Liver (tissue), 9 donors: Measurements from ENCODE around the gene WDR75. TPM values are rescaled to one million over a fixed set of nuclear protein-coding genes. Genes with fewer than 3 reads are reported as not detected.

Experiments used
- DNase-seq: peaks from one replicate; pipeline ENCODE4 v3.0.0-alpha.2; 2017; ENCODE audit warnings: low spot score
- H3K27ac ChIP-seq, 2 donors: one replicate each; pipeline ENCODE4 v1.7.0; 2013; ENCODE audit warnings: inconsistent platforms in 2 of 2, low read length in 2 of 2, control low read depth in 1 of 2, low read depth in 1 of 2, mild to moderate bottlenecking in 1 of 2
- H3K27me3 ChIP-seq, 4 donors: one replicate each; pipeline versions ENCODE4 v1.6.1 to v1.7.0; 2013; ENCODE audit warnings: low read length in 3 of 4, inconsistent platforms in 1 of 4, mild to moderate bottlenecking in 1 of 4, moderate library complexity in 1 of 4; ENCODE audit not compliant: control insufficient read depth in 4 of 4, insufficient read depth in 4 of 4
- H3K36me3 ChIP-seq, 4 donors: one replicate each; pipeline versions ENCODE4 v1.6.1 to v1.7.0; 2013; ENCODE audit warnings: low read length in 3 of 4, mild to moderate bottlenecking in 3 of 4, low read depth in 1 of 4, moderate library complexity in 1 of 4; ENCODE audit not compliant: control insufficient read depth in 4 of 4, insufficient read depth in 3 of 4
- H3K4me1 ChIP-seq, 4 donors: one replicate each; pipeline versions ENCODE4 v1.6.1 to v1.7.0; 2013; ENCODE audit warnings: low read length in 3 of 4, mild to moderate bottlenecking in 3 of 4, moderate library complexity in 1 of 4; ENCODE audit not compliant: control insufficient read depth in 4 of 4, insufficient read depth in 4 of 4
- H3K4me3 ChIP-seq, 3 donors: one replicate each; pipeline versions ENCODE4 v1.6.1 to v1.7.0; 2013; ENCODE audit warnings: low read length in 3 of 3, control low read depth in 1 of 3, low read depth in 1 of 3, mild to moderate bottlenecking in 1 of 3
- H3K9ac ChIP-seq, 2 donors: one replicate each; pipeline ENCODE4 v1.7.0; 2013; ENCODE audit warnings: low read length in 2 of 2, mild to moderate bottlenecking in 2 of 2, moderate library complexity in 2 of 2, control low read depth in 1 of 2, low read depth in 1 of 2
- H3K9me3 ChIP-seq, 4 donors: one replicate each; pipeline versions ENCODE4 v1.6.1 to v1.7.0; 2013; ENCODE audit warnings: low read length in 3 of 4; ENCODE audit not compliant: control insufficient read depth in 4 of 4
- EGR1 ChIP-seq, 2 donors: IDR thresholded peaks; 2 replicates each; pipeline ENCODE4 v1.6.1; 2016 to 2018; ENCODE audit warnings: antibody characterized with exemption in 2 of 2, low read depth in 2 of 2
- FOXA1 ChIP-seq: IDR thresholded peaks from 2 replicates; pipeline ENCODE4 v1.6.1; 2016; ENCODE audit warnings: antibody characterized with exemption
- FOXA2 ChIP-seq: IDR thresholded peaks from 2 replicates; pipeline ENCODE4 v1.6.1; 2016; ENCODE audit warnings: antibody characterized with exemption
- GABPA ChIP-seq, 2 donors: IDR thresholded peaks in 1 of 2; conservative IDR thresholded peaks in 1 of 2; 2 replicates each; pipeline ENCODE4 v1.6.1; 2016; ENCODE audit warnings: antibody characterized with exemption in 2 of 2, mild to moderate bottlenecking in 1 of 2, moderate library complexity in 1 of 2
- HNF4A ChIP-seq, 2 donors: conservative IDR thresholded peaks; 2 replicates each; pipeline ENCODE4 v1.6.1; 2016; ENCODE audit warnings: antibody characterized with exemption in 2 of 2, mild to moderate bottlenecking in 2 of 2
- HNF4G ChIP-seq: IDR thresholded peaks from 2 replicates; pipeline ENCODE4 v1.6.1; 2016; ENCODE audit warnings: antibody characterized with exemption
- JUND ChIP-seq, 2 donors: IDR thresholded peaks; 2 replicates each; pipeline ENCODE4 v1.6.1; 2016; ENCODE audit warnings: antibody characterized with exemption in 2 of 2
- NR2F2 ChIP-seq: IDR thresholded peaks from 2 replicates; pipeline ENCODE4 v1.6.1; 2016; ENCODE audit warnings: antibody characterized with exemption
- RAD21 ChIP-seq, 2 donors: IDR thresholded peaks; 2 replicates each; pipeline ENCODE4 v1.6.1; 2016; ENCODE audit warnings: antibody characterized with exemption in 2 of 2, mild to moderate bottlenecking in 2 of 2
- RXRA ChIP-seq, 2 donors: IDR thresholded peaks; 2 replicates each; pipeline ENCODE4 v1.6.1; 2017 to 2018; ENCODE audit warnings: antibody characterized with exemption in 2 of 2, mild to moderate bottlenecking in 1 of 2
- SP1 ChIP-seq: IDR thresholded peaks from 2 replicates; pipeline ENCODE4 v1.6.1; 2018; ENCODE audit warnings: antibody characterized with exemption, mild to moderate bottlenecking
- TAF1 ChIP-seq: conservative IDR thresholded peaks from 2 replicates; pipeline ENCODE4 v1.6.1; 2016; ENCODE audit warnings: antibody characterized with exemption, mild to moderate bottlenecking
- YY1 ChIP-seq: IDR thresholded peaks from 2 replicates; pipeline ENCODE4 v1.6.1; 2016; ENCODE audit warnings: antibody characterized with exemption, mild to moderate bottlenecking
- WGBS: extraction: QIAGEN DNeasy Blood & Tissue Kit; methylation state at CpG from one replicate; pipeline ENCODE4 v1.1.7; 2013; 5-methylcytosine and 5-hydroxymethylcytosine counted together
- polyA plus RNA-seq, 2 donors: library from polyadenylated mRNA; stranded (reverse) in 1 of 2; unstranded in 1 of 2; fragments of 200-250 nt in 1 of 2; fragments of >200 nt in 1 of 2; fragmentation: Nextera tagmentation in 1 of 2; extraction: Ambion mirVana in 1 of 2; gene quantifications; one replicate each; pipeline versions ENCODE4 v1.2.1 to v1.2.3, GENCODE V29; 2013 to 2015
- total RNA-seq, 2 donors: library from RNA; depleted of rRNA; stranded (reverse); fragments of >200 nt; gene quantifications; one replicate each; pipeline ENCODE4 v1.2.3, GENCODE V29; 2014
- TF ChIP-seq, protein P1 (sequence below): IDR thresholded peaks from 2 replicates; pipeline ENCODE4 v1.6.1; 2016; ENCODE audit warnings: antibody characterized with exemption
- TF ChIP-seq, protein P2 (sequence below): fragments of 150-350 bp; IDR thresholded peaks from 2 replicates; pipeline ENCODE4 v1.5.1; 2017; ENCODE audit warnings: improper control_type of control experiment, low read depth, low read length; ENCODE audit not compliant: missing input control
- TF ChIP-seq, protein P3 (sequence below): IDR thresholded peaks from 2 replicates; pipeline ENCODE4 v1.6.1; 2016; ENCODE audit warnings: antibody characterized with exemption
- TF ChIP-seq, protein P4 (sequence below): IDR thresholded peaks from 2 replicates; pipeline ENCODE4 v1.6.1; 2016; ENCODE audit warnings: antibody characterized with exemption
- TF ChIP-seq, protein P5 (sequence below): IDR thresholded peaks from 2 replicates; pipeline ENCODE4 v1.6.1; 2016; ENCODE audit warnings: antibody characterized with exemption, mild to moderate bottlenecking
- donor health status: healthy.
- donor health status: healthy.
- donor health status: healthy.
- donor health status: healthy.
- donor health status: healthy.

Gene WDR75
- total RNA-seq (10 to 100 TPM; 21.7 to 24.5 TPM), polyA plus RNA-seq (1 to 10 TPM; 7.9 to 8.5 TPM)

DNA sequence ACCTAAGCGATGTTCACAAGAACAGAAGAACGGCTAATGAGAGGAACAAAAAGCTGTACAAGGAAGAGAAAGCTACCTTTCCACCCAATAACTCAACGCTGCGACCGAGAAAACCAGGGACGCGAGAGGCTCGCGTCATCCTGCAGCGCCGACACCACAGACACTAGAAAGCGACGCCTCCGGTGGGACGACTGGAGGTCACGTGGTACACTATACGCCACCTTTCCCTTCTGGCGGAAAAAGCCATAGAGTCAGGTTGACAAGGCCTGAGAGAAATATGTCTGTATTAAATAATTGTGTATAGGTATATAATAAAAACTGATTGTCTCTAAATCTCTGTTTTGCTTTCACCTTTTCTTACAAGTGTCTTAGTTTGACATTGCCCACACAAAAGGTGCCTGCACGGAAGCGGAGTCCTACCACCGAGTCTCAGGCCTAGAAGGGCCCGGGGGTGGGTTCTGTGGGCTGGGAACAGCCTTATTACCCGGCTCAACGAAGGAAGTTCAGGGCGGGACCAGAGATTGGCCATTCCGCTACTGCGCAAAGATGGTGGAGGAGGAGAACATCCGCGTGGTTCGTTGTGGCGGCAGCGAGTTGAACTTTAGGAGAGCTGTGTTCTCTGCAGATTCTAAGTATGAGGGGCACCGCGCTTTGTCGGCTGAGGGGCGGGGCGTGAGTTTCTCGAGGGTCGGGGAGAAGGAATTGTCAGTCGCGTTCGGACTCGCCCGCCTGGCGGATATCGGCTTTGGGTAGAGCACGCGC lies at the start of gene WDR75:
WDR75 (plus strand) TSS at position 528 of the 762 bp plus-strand sequence; CDS start at position 547, 19 bp downstream.
- peak within 1 kb of the TSS; percentile 89 to 91 for H3K9ac ChIP-seq
- peak within 1 kb of the TSS; percentile 64 to 91 for H3K27ac ChIP-seq
- WGBS, result under 1% methylated on average over 48 of the region's 48 CpGs
- TF ChIP-seq GABPA (IDR thresholded peaks at IDR 0.05 in 1 of 2, conservative IDR thresholded peaks at IDR 0.05 in 1 of 2) (peak; percentile 35 to 84), NR2F2 (peak; percentile 67), RXRA (IDR thresholded peaks at IDR 0.05) (peak in 1 of 2 donors; percentile 31), FOXA1 (no peak), YY1 (peak; percentile 97), RAD21 (IDR thresholded peaks at IDR 0.05) (no peak), SP1 (peak; percentile 64), HNF4A (conservative IDR thresholded peaks at IDR 0.05) (peak in 1 of 2 donors; percentile 13), JUND (IDR thresholded peaks at IDR 0.05) (peak; percentile 16 to 44), FOXA2 (peak; percentile 10), EGR1 (IDR thresholded peaks at IDR 0.05; ENCODE audit: low read depth in 2 of 2) (peak; percentile 11 to 59), TAF1 (peak; percentile 87), HNF4G (no peak)
- TF ChIP-seq, protein P1, sequence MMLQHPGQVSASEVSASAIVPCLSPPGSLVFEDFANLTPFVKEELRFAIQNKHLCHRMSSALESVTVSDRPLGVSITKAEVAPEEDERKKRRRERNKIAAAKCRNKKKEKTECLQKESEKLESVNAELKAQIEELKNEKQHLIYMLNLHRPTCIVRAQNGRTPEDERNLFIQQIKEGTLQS, result peak; percentile 27
- TF ChIP-seq, protein P2, sequence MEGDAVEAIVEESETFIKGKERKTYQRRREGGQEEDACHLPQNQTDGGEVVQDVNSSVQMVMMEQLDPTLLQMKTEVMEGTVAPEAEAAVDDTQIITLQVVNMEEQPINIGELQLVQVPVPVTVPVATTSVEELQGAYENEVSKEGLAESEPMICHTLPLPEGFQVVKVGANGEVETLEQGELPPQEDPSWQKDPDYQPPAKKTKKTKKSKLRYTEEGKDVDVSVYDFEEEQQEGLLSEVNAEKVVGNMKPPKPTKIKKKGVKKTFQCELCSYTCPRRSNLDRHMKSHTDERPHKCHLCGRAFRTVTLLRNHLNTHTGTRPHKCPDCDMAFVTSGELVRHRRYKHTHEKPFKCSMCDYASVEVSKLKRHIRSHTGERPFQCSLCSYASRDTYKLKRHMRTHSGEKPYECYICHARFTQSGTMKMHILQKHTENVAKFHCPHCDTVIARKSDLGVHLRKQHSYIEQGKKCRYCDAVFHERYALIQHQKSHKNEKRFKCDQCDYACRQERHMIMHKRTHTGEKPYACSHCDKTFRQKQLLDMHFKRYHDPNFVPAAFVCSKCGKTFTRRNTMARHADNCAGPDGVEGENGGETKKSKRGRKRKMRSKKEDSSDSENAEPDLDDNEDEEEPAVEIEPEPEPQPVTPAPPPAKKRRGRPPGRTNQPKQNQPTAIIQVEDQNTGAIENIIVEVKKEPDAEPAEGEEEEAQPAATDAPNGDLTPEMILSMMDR, result no peak
- TF ChIP-seq, protein P3, sequence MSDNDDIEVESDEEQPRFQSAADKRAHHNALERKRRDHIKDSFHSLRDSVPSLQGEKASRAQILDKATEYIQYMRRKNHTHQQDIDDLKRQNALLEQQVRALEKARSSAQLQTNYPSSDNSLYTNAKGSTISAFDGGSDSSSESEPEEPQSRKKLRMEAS, result peak; percentile 29
- TF ChIP-seq, protein P4, sequence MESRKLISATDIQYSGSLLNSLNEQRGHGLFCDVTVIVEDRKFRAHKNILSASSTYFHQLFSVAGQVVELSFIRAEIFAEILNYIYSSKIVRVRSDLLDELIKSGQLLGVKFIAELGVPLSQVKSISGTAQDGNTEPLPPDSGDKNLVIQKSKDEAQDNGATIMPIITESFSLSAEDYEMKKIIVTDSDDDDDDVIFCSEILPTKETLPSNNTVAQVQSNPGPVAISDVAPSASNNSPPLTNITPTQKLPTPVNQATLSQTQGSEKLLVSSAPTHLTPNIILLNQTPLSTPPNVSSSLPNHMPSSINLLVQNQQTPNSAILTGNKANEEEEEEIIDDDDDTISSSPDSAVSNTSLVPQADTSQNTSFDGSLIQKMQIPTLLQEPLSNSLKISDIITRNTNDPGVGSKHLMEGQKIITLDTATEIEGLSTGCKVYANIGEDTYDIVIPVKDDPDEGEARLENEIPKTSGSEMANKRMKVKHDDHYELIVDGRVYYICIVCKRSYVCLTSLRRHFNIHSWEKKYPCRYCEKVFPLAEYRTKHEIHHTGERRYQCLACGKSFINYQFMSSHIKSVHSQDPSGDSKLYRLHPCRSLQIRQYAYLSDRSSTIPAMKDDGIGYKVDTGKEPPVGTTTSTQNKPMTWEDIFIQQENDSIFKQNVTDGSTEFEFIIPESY, result peak; percentile 93
- TF ChIP-seq, protein P5, sequence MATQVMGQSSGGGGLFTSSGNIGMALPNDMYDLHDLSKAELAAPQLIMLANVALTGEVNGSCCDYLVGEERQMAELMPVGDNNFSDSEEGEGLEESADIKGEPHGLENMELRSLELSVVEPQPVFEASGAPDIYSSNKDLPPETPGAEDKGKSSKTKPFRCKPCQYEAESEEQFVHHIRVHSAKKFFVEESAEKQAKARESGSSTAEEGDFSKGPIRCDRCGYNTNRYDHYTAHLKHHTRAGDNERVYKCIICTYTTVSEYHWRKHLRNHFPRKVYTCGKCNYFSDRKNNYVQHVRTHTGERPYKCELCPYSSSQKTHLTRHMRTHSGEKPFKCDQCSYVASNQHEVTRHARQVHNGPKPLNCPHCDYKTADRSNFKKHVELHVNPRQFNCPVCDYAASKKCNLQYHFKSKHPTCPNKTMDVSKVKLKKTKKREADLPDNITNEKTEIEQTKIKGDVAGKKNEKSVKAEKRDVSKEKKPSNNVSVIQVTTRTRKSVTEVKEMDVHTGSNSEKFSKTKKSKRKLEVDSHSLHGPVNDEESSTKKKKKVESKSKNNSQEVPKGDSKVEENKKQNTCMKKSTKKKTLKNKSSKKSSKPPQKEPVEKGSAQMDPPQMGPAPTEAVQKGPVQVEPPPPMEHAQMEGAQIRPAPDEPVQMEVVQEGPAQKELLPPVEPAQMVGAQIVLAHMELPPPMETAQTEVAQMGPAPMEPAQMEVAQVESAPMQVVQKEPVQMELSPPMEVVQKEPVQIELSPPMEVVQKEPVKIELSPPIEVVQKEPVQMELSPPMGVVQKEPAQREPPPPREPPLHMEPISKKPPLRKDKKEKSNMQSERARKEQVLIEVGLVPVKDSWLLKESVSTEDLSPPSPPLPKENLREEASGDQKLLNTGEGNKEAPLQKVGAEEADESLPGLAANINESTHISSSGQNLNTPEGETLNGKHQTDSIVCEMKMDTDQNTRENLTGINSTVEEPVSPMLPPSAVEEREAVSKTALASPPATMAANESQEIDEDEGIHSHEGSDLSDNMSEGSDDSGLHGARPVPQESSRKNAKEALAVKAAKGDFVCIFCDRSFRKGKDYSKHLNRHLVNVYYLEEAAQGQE, result peak; percentile 75
- peak within 1 kb of the TSS; percentile 81 to 100 (median 88) for H3K4me3 ChIP-seq
- H3K27me3 ChIP-seq, result no peaks in the 10 kb centered on the region
- no peaks in the 10 kb centered on the region for H3K36me3 ChIP-seq
- H3K4me1 ChIP-seq, result peaks cover 4 to 23% (median 16%) of the 10 kb centered on the region in 4 donors
- H3K9me3 ChIP-seq, result no peaks in the 10 kb centered on the region
- peak; percentile 92 for DNase-seq
